B cell (primary cell): ENCODE measurements around the gene LCN1.

Experiments
- CTCF ChIP-seq: fragments of 200-600 bp; IDR thresholded peaks from one replicate; pipeline ENCODE4 v1.8.0; 2022; ENCODE audit warnings: antibody characterized with exemption, mild to moderate bottlenecking
- EZH2 ChIP-seq: IDR thresholded peaks from 2 replicates; pipeline ENCODE4 v1.6.1; 2012; ENCODE audit warnings: borderline replicate concordance, low read depth, mild to moderate bottlenecking, moderate library complexity, low read length; ENCODE audit not compliant: insufficient read depth, poor library complexity, severe bottlenecking

DNA sequence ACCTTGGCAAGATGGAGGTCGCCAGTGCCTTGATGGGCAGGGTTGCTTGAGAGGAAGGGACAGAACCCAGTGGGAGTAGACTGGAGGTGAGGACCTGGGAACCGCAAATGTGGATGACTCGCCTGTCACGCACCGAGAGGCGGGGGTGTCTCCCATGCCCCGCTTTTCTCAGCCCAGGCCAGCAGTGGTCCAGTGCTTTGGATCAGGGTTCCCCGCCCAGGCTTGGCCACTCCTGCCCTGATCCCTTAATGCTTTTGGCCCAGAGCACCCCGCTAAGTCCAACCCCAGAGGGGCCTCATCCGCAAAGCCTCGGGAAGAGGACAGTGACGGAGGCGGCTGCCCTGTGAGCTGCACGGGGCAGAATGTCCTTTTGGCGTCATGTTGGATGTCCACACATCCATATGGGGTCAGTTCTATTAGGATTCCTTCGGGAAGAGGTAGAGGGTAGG, 18.3 kb upstream of the LCN1 start:
- no peak for TF ChIP-seq CTCF
- TF ChIP-seq EZH2, result no peak
